ENCODE data around the gene ZDHHC11B.

GRCh38 chr5:761854-762710 is 22.4 kb downstream of the ZDHHC11B start:
- no peak for TF ChIP-seq CTCF (IDR thresholded peaks at IDR 0.05)
- no peak for TF ChIP-seq POLR2A (IDR thresholded peaks at IDR 0.05)
